ENCODE data around the gene F8A3.
"Not testable (repeated sequence)": the region's sequence is repeated elsewhere in the genome, so short reads cannot be mapped to it uniquely, and the experiment has no call there.

F8A3 gene

GRCh38 chrX:155458471-155458870 lies at the start of gene F8A3:
TSS of gene F8A3 (minus strand) at chrX:155458620. CDS start at chrX:155458600, 20 bp downstream.
- not testable (repeated sequence) for DNase-seq (ENCODE audit: low spot score)

GRCh38 chrX:155505296-155505695 lies 46.9 kb upstream of the F8A3 start:
- no peak for DNase-seq (ENCODE audit: low spot score)

- DNase-seq (ENCODE audit: low spot score): not testable (repeated sequence)
These were observed 36.7 kb upstream of the F8A3 start for GRCh38 chrX:155495134-155495533.

GRCh38 chrX:155491421-155491820 lies 33.0 kb upstream of the F8A3 start:
- not testable (repeated sequence) for DNase-seq (ENCODE audit: low spot score)

GRCh38 chrX:155477136-155477535 lies 18.7 kb upstream of the F8A3 start:
- not testable (repeated sequence) for DNase-seq (ENCODE audit: low spot score)

- DNase-seq (ENCODE audit: low spot score): not testable (repeated sequence)
These were observed 8.0 kb upstream of the F8A3 start for GRCh38 chrX:155466269-155466938.

GRCh38 chrX:155460501-155460900 lies 2.1 kb upstream of the F8A3 start:
- DNase-seq (ENCODE audit: low spot score): not testable (repeated sequence)

- not testable (repeated sequence) for DNase-seq (ENCODE audit: low spot score)
These were observed 516 bp downstream of the F8A3 start for GRCh38 chrX:155457761-155458447.

- DNase-seq (ENCODE audit: low spot score): no peak
These were observed 17.3 kb downstream of the F8A3 start for GRCh38 chrX:155441097-155441496.

GRCh38 chrX:155435744-155436112 lies 22.7 kb downstream of the F8A3 start:
- no peak for DNase-seq (ENCODE audit: low spot score)

- no peak for DNase-seq (ENCODE audit: low spot score)
These were observed 23.3 kb downstream of the F8A3 start for GRCh38 chrX:155434906-155435743.

- DNase-seq (ENCODE audit: low spot score): no peak
These were observed 40.7 kb downstream of the F8A3 start for GRCh38 chrX:155417769-155418168.
